ENCODE measurements around the gene KCNH3.

GRCh38 chr12:49489154-49489553, 49.7 kb upstream of the KCNH3 start:
- TF ChIP-seq, protein P1, sequence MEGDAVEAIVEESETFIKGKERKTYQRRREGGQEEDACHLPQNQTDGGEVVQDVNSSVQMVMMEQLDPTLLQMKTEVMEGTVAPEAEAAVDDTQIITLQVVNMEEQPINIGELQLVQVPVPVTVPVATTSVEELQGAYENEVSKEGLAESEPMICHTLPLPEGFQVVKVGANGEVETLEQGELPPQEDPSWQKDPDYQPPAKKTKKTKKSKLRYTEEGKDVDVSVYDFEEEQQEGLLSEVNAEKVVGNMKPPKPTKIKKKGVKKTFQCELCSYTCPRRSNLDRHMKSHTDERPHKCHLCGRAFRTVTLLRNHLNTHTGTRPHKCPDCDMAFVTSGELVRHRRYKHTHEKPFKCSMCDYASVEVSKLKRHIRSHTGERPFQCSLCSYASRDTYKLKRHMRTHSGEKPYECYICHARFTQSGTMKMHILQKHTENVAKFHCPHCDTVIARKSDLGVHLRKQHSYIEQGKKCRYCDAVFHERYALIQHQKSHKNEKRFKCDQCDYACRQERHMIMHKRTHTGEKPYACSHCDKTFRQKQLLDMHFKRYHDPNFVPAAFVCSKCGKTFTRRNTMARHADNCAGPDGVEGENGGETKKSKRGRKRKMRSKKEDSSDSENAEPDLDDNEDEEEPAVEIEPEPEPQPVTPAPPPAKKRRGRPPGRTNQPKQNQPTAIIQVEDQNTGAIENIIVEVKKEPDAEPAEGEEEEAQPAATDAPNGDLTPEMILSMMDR (IDR thresholded peaks at IDR 0.05; ENCODE audit: low read depth, low read length, missing input control): no peak
- TF ChIP-seq, protein P2, sequence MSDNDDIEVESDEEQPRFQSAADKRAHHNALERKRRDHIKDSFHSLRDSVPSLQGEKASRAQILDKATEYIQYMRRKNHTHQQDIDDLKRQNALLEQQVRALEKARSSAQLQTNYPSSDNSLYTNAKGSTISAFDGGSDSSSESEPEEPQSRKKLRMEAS (IDR thresholded peaks at IDR 0.05): no peak
- TF ChIP-seq YY1 (IDR thresholded peaks at IDR 0.05) (no peak), GABPA (IDR thresholded peaks at IDR 0.05 in 1 of 2, conservative IDR thresholded peaks at IDR 0.05 in 1 of 2) (no peak), TAF1 (conservative IDR thresholded peaks at IDR 0.05) (no peak), RXRA (IDR thresholded peaks at IDR 0.05) (no peak)
